PC-9 (cell line): Measurements from ENCODE around the gene PNMA8C.

Experiments used
- EZH2 ChIP-seq: fragments of 200-600 bp; sonication (generic); IDR thresholded peaks from 2 replicates; pipeline ENCODE4 v1.8.0; 2017; ENCODE audit warnings: antibody characterized with exemption, low read depth
- TF ChIP-seq, protein P1 (sequence below): fragments of 200-600 bp; sonication (generic); conservative IDR thresholded peaks from 2 replicates; pipeline ENCODE4 v1.6.1; 2017; ENCODE audit warnings: mixed run types, antibody characterized with exemption, mild to moderate bottlenecking, moderate library complexity

DNA sequence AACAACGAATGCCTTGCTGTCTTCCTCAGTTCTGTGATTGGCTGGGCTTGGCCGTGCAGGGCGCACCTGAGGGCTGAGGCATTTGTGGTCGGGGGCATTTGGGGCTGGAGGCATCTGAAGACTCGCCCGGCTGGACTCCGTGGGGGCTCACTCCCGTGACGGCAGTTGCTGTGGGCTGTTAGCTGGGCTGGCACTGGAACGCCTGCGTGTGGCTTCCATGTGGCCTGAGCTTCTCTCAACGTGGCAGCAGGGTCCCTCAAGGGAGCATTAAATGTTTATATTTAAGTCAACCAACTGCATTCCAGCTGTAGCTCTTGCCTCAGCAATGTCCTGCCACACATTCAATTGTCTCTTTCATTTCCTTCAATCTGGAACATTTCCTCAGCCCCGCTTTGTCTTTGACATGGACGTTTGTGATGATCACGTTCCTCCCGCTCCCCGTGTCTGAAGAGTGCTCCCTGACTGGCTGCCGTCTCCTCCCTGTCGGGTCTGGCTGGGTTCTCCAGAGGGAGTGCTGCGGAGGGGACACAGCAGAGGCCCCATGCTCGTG is 36.4 kb downstream of the PNMA8C start:
- no peak for TF ChIP-seq EZH2
- TF ChIP-seq, protein P1, sequence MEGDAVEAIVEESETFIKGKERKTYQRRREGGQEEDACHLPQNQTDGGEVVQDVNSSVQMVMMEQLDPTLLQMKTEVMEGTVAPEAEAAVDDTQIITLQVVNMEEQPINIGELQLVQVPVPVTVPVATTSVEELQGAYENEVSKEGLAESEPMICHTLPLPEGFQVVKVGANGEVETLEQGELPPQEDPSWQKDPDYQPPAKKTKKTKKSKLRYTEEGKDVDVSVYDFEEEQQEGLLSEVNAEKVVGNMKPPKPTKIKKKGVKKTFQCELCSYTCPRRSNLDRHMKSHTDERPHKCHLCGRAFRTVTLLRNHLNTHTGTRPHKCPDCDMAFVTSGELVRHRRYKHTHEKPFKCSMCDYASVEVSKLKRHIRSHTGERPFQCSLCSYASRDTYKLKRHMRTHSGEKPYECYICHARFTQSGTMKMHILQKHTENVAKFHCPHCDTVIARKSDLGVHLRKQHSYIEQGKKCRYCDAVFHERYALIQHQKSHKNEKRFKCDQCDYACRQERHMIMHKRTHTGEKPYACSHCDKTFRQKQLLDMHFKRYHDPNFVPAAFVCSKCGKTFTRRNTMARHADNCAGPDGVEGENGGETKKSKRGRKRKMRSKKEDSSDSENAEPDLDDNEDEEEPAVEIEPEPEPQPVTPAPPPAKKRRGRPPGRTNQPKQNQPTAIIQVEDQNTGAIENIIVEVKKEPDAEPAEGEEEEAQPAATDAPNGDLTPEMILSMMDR, result no peak
